Endodermal cell (in vitro differentiated cells): ENCODE measurements around the gene PEX7. TPM values are rescaled to one million over a fixed set of nuclear protein-coding genes. Genes with fewer than 3 reads are reported as not detected.
A peak's percentile ranks its signal among the peaks of the same experiment; 100 is the strongest.

Experiments used
- DNase-seq: peaks from one replicate; pipeline ENCODE4 v3.0.0-alpha.2; 2017
- H3K27ac ChIP-seq: 2 replicates; pipeline ENCODE4 v1.5.1; 2013; ENCODE audit warnings: mild to moderate bottlenecking, low read depth, low read length, moderate library complexity
- H3K27me3 ChIP-seq: 2 replicates; pipeline ENCODE4 v1.6.1; 2013; ENCODE audit warnings: mild to moderate bottlenecking, low read length, moderate library complexity; ENCODE audit not compliant: insufficient read depth, control insufficient read depth, poor library complexity, severe bottlenecking
- H3K36me3 ChIP-seq: 2 replicates; pipeline ENCODE4 v1.7.0; 2013; ENCODE audit warnings: mild to moderate bottlenecking, low read length, moderate library complexity; ENCODE audit not compliant: control insufficient read depth, insufficient read depth
- H3K4me1 ChIP-seq: one replicate; pipeline ENCODE4 v1.7.0; 2013; ENCODE audit warnings: low read length; ENCODE audit not compliant: control insufficient read depth, insufficient read depth
- H3K4me3 ChIP-seq: 2 replicates; pipeline ENCODE4 v1.5.1; 2013; ENCODE audit warnings: mild to moderate bottlenecking, low read length, moderate library complexity
- H3K9ac ChIP-seq: 2 replicates; pipeline ENCODE4 v1.6.1; 2013; ENCODE audit warnings: mild to moderate bottlenecking, low read length, moderate library complexity; ENCODE audit not compliant: poor library complexity, severe bottlenecking; ENCODE audit errors: extremely low read depth
- H3K9me3 ChIP-seq: 2 replicates; pipeline ENCODE4 v1.6.1; 2013; ENCODE audit warnings: mild to moderate bottlenecking, low read length, moderate library complexity; ENCODE audit not compliant: control insufficient read depth
- H3K27ac Mint-ChIP-seq: 2 replicates; pipeline ENCODE4 v1.8.0; 2020; ENCODE audit warnings: mixed read lengths
- H3K27me3 Mint-ChIP-seq: 2 replicates; pipeline ENCODE4 v1.8.0; 2021; ENCODE audit warnings: mild to moderate bottlenecking, mixed read lengths; ENCODE audit not compliant: insufficient read depth
- H3K36me3 Mint-ChIP-seq: 2 replicates; pipeline ENCODE4 v1.8.0; 2020; ENCODE audit warnings: low read depth, mixed read lengths
- H3K4me1 Mint-ChIP-seq: 2 replicates; pipeline ENCODE4 v1.8.0; 2020; ENCODE audit warnings: mixed read lengths
- H3K4me3 Mint-ChIP-seq: 2 replicates; pipeline ENCODE4 v1.8.0; 2020; ENCODE audit warnings: mild to moderate bottlenecking, moderate library complexity, mixed read lengths
- H3K9me3 Mint-ChIP-seq: 2 replicates; pipeline ENCODE4 v1.8.0; 2020; ENCODE audit warnings: mild to moderate bottlenecking, mixed read lengths
- WGBS, 2 experiments: methylation state at CpG; one replicate each; pipeline versions ENCODE4 v1.1.5 to v1.1.7; 2013; ENCODE audit warnings: missing lambda C conversion rate in 2 of 2, mixed read lengths in 1 of 2; ENCODE audit not compliant: insufficient coverage in 1 of 2, insufficient read length in 1 of 2; 5-methylcytosine and 5-hydroxymethylcytosine counted together
- total RNA-seq, 2 donors: library from RNA; stranded (reverse); fragmentation: NEBNext Ultra II Directional in 1 of 2; extraction: Animal tissue kit (Norgen Biotek cat#: 25700) in 1 of 2; gene quantifications; 2 replicates in 1 of 2; 3 replicates in 1 of 2; pipeline ENCODE4 v1.2.1, GENCODE V29; 2021
- TF ChIP-seq, protein P1 (sequence below): fragments of 200-600 bp; sonication (generic); conservative IDR thresholded peaks from 2 replicates; pipeline ENCODE4 v1.5.0; 2021; ENCODE audit warnings: antibody characterized with exemption, mild to moderate bottlenecking

Gene PEX7
- total RNA-seq, 2 donors from 2014 or later, result 11.2 to 11.6 TPM

DNA sequence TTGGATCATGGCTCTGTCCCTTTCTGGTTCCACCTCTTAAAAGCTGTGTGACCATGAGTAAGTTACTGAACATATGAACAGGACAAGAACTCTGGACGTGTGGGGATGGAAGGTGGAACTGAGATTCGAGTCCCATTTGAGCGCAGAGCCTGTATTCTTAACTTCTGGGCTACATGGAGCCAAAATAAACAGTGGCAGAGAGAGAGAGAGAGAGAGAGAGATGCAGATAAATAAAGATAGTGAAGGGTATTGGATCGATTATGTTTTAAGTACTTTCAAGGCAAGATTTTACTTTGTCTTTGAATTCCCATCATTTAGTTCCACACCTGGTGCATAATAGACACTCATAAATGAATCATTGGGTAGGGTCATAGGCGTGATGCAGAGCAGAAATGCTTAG is 139.5 kb downstream of the PEX7 start:
- peaks cover 2% of the 10 kb centered on the region for H3K27me3 Mint-ChIP-seq

DNA sequence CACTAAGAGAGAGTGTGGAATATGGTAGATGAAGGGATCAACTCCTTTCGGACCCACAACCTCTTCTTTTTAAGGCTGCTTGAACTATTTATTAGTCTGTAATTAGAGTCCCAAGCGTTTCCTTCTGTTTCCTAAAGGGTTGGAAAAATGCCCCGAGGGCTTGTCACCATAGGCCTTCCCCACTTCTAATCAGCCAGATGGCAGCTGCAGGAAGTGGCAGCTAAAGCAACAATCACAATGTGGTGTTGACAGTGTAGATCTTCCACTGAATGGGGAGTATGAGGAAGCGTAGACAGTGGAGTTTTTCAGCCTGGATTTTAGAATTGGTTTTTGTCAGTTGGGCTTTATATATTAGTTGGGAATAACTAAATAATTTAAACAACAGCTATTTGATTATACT is 140.3 kb downstream of the PEX7 start:
- Histone ChIP-seq H3K4me1 (no peaks in the 10 kb centered on the region), H3K27ac (peak overlapping the region; percentile 27), H3K9ac (no peak overlapping the region), H3K4me3 (no peak overlapping the region), H3K9me3 (no peaks in the 10 kb centered on the region), H3K36me3 (no peaks in the 10 kb centered on the region), H3K27me3 (no peaks in the 10 kb centered on the region)
- peaks cover 50% of the 10 kb centered on the region for H3K4me1 Mint-ChIP-seq
- H3K36me3 Mint-ChIP-seq, result no peaks in the 10 kb centered on the region
- WGBS, 2 experiments, result 55 to 100% methylated on average over 1 to 4 of the region's 4 CpGs
- H3K27me3 Mint-ChIP-seq, result peaks cover 2% of the 10 kb centered on the region
- H3K27ac Mint-ChIP-seq, result peak overlapping the region; percentile 11
- no peaks in the 10 kb centered on the region for H3K9me3 Mint-ChIP-seq
- TF ChIP-seq, protein P1, sequence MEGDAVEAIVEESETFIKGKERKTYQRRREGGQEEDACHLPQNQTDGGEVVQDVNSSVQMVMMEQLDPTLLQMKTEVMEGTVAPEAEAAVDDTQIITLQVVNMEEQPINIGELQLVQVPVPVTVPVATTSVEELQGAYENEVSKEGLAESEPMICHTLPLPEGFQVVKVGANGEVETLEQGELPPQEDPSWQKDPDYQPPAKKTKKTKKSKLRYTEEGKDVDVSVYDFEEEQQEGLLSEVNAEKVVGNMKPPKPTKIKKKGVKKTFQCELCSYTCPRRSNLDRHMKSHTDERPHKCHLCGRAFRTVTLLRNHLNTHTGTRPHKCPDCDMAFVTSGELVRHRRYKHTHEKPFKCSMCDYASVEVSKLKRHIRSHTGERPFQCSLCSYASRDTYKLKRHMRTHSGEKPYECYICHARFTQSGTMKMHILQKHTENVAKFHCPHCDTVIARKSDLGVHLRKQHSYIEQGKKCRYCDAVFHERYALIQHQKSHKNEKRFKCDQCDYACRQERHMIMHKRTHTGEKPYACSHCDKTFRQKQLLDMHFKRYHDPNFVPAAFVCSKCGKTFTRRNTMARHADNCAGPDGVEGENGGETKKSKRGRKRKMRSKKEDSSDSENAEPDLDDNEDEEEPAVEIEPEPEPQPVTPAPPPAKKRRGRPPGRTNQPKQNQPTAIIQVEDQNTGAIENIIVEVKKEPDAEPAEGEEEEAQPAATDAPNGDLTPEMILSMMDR, result no peak
- H3K4me3 Mint-ChIP-seq, result no peak overlapping the region
- DNase-seq, result no peak

More for the DNA sequence above, 139.5 kb downstream of the PEX7 start:
- no peaks in the 10 kb centered on the region for H3K9me3 ChIP-seq
- no peak for DNase-seq
- Mint-ChIP-seq H3K4me3 (no peak overlapping the region), H3K9me3 (no peaks in the 10 kb centered on the region), H3K27ac (peak overlapping the region; percentile 13), H3K36me3 (no peaks in the 10 kb centered on the region), H3K4me1 (peaks cover 55% of the 10 kb centered on the region)
- no peak overlapping the region for H3K27ac ChIP-seq
- H3K4me1 ChIP-seq, result no peaks in the 10 kb centered on the region
- H3K9ac ChIP-seq, result no peak overlapping the region
- no peaks in the 10 kb centered on the region for H3K27me3 ChIP-seq
- WGBS, 2 experiments, result 92 to 94% methylated on average over 3 to 5 of the region's 5 CpGs
- no peak overlapping the region for H3K4me3 ChIP-seq
- TF ChIP-seq, protein P1, result no peak
- H3K36me3 ChIP-seq, result no peaks in the 10 kb centered on the region

DNA sequence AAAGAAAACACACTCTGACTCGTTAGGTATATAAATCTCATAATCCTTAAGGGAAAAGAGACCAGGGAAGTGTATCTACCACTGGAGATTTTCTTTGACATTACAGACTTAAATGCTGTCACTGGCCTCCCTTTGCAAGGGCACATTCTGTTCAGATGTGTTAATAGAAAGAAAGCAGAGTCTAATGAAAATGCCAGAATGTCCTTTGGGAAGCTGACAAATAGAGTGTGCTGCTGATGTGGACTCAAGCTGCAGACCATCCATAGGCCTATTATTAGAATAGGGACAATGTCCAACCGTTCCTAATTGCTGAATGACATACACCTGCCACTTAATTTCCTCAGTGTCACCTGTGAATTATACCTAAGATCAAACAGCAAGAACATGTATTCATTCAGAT is 140.9 kb downstream of the PEX7 start:
- Mint-ChIP-seq H3K4me1 (peaks cover 46% of the 10 kb centered on the region), H3K27me3 (peaks cover 2% of the 10 kb centered on the region), H3K27ac (no peak overlapping the region), H3K36me3 (no peaks in the 10 kb centered on the region), H3K9me3 (no peaks in the 10 kb centered on the region), H3K4me3 (no peak overlapping the region)
- Histone ChIP-seq H3K4me1 (no peaks in the 10 kb centered on the region), H3K9me3 (no peaks in the 10 kb centered on the region), H3K27me3 (no peaks in the 10 kb centered on the region), H3K27ac (no peak overlapping the region), H3K9ac (no peak overlapping the region), H3K36me3 (no peaks in the 10 kb centered on the region), H3K4me3 (no peak overlapping the region)
- TF ChIP-seq, protein P1, result no peak
- DNase-seq, result no peak
- whole genome bisulfite sequencing, 2 experiments, result 85% methylated on average over 2 of the region's 2 CpGs; no CpG with 5 or more reads in 1 of the 2 experiments

Other genes with a start within 250 kb of the PEX7 start
- gene MAP3K5, start 30.1 kb upstream of the PEX7 start, total RNA-seq, result 1 to 10 TPM; 1.6 to 3.4 TPM
- gene SLC35D3, start 99.7 kb downstream of the PEX7 start, total RNA-seq, result under 1 TPM in 1 of 2 donors, not detected in 1; 0.44 TPM
- gene IL20RA, start 222.4 kb downstream of the PEX7 start, total RNA-seq, result under 1 TPM; 0.13 to 0.57 TPM